T-helper 2 cell treated with Interferon-gamma antibody and Interleukin-4, amounts not matched to agents 5 μg/mL and 100 μg/mL, for 36 hours (primary cell): ENCODE data around the gene ZNF335.
A peak's percentile ranks its signal among the peaks of the same experiment; 100 is the strongest.

Experiments used
- DNase-seq: peaks from one replicate; pipeline ENCODE4 v3.0.0; 2021; ENCODE audit warnings: low spot score
- H3K27ac Mint-ChIP-seq: one replicate; pipeline ENCODE4 v1.8.0; 2021; ENCODE audit warnings: mild to moderate bottlenecking, mixed read lengths
- H3K27me3 Mint-ChIP-seq: one replicate; pipeline ENCODE4 v1.8.0; 2021; ENCODE audit warnings: low read depth, mixed read lengths
- H3K36me3 Mint-ChIP-seq: one replicate; pipeline ENCODE4 v1.8.0; 2021; ENCODE audit warnings: low read depth, mixed read lengths
- H3K4me1 Mint-ChIP-seq: one replicate; pipeline ENCODE4 v1.8.0; 2021; ENCODE audit warnings: low read depth, mixed read lengths
- H3K4me3 Mint-ChIP-seq: one replicate; pipeline ENCODE4 v1.8.0; 2022; ENCODE audit warnings: mild to moderate bottlenecking, moderate library complexity, mixed read lengths
- H3K9me3 Mint-ChIP-seq: one replicate; pipeline ENCODE4 v1.8.0; 2021; ENCODE audit warnings: mixed read lengths

ZNF335 gene, protein sequence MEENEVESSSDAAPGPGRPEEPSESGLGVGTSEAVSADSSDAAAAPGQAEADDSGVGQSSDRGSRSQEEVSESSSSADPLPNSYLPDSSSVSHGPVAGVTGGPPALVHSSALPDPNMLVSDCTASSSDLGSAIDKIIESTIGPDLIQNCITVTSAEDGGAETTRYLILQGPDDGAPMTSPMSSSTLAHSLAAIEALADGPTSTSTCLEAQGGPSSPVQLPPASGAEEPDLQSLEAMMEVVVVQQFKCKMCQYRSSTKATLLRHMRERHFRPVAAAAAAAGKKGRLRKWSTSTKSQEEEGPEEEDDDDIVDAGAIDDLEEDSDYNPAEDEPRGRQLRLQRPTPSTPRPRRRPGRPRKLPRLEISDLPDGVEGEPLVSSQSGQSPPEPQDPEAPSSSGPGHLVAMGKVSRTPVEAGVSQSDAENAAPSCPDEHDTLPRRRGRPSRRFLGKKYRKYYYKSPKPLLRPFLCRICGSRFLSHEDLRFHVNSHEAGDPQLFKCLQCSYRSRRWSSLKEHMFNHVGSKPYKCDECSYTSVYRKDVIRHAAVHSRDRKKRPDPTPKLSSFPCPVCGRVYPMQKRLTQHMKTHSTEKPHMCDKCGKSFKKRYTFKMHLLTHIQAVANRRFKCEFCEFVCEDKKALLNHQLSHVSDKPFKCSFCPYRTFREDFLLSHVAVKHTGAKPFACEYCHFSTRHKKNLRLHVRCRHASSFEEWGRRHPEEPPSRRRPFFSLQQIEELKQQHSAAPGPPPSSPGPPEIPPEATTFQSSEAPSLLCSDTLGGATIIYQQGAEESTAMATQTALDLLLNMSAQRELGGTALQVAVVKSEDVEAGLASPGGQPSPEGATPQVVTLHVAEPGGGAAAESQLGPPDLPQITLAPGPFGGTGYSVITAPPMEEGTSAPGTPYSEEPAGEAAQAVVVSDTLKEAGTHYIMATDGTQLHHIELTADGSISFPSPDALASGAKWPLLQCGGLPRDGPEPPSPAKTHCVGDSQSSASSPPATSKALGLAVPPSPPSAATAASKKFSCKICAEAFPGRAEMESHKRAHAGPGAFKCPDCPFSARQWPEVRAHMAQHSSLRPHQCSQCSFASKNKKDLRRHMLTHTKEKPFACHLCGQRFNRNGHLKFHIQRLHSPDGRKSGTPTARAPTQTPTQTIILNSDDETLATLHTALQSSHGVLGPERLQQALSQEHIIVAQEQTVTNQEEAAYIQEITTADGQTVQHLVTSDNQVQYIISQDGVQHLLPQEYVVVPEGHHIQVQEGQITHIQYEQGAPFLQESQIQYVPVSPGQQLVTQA (N-terminal part only)

DNA sequence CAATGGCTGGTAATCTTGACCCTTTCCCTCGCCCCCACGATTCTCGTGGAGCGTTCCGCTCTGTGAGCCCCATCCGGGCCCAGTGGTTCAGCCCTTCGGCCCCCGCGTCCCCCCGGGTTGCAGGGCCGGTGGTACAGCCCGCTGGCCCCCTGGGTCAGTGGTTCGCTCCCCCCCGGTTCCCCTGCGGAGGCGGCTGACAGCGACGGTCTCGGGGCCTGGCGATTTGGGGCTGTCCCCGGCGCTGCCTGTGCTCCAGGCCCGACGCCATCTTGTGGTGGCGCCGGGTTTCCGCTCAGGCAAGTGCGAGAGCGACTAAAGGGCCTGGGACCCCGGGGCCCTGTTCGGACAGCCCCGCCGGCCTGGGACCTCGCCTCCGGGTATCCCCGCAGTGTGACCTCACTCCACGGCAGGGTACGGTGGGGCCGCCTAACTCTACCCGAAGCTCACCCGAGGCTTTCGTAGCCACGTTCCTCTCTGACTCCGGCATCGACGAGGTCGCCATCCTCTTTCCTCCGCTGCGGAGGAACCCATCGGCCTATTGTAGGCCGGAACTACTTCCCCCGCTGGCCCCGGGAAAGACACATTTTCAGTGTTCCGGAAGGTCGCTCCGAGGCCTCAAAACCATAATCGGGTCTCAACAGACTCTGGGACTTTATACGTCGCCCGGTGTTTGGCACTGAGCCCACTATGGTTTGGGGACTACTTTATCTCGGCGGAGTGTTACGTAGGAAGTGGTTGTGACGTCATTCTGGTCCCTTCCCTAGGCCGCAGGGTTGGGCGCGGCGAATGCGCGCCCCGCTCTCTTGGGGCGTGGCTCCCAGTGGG lies at the start of gene ZNF335:
ZNF335 (minus strand) TSS at position 529 of the 825 bp plus-strand sequence. CDS start 793 bp downstream, outside the sequence.
- no peaks in the 10 kb centered on the region for H3K9me3 Mint-ChIP-seq

GRCh38 chr20:46020555-46020954 lies 48.6 kb upstream of the ZNF335 start:
- no peaks in the 10 kb centered on the region for H3K36me3 Mint-ChIP-seq
- H3K27me3 Mint-ChIP-seq: peaks cover 47% of the 10 kb centered on the region
- DNase-seq: no peak
- peak overlapping the region; percentile 10 for H3K4me3 Mint-ChIP-seq
- peaks cover 19% of the 10 kb centered on the region for H3K4me1 Mint-ChIP-seq
- H3K9me3 Mint-ChIP-seq: no peaks in the 10 kb centered on the region
- no peak overlapping the region for H3K27ac Mint-ChIP-seq

More for the DNA sequence above, at the start of gene ZNF335:
- Mint-ChIP-seq H3K4me1 (peaks cover 16% of the 10 kb centered on the region), H3K4me3 (peak within 1 kb of the TSS; percentile 97), H3K27ac (peak within 1 kb of the TSS; percentile 100), H3K36me3 (peaks cover 16% of the 10 kb centered on the region), H3K27me3 (peaks cover 11% of the 10 kb centered on the region)
- peak; percentile 94 for DNase-seq

GRCh38 chr20:46018611-46019010 lies 46.6 kb upstream of the ZNF335 start:
- no peak overlapping the region for H3K4me3 Mint-ChIP-seq
- DNase-seq: no peak
- H3K27ac Mint-ChIP-seq: no peak overlapping the region
- no peaks in the 10 kb centered on the region for H3K36me3 Mint-ChIP-seq
- H3K4me1 Mint-ChIP-seq: peaks cover 27% of the 10 kb centered on the region
- H3K9me3 Mint-ChIP-seq: no peaks in the 10 kb centered on the region
- H3K27me3 Mint-ChIP-seq: peaks cover 38% of the 10 kb centered on the region

DNA sequence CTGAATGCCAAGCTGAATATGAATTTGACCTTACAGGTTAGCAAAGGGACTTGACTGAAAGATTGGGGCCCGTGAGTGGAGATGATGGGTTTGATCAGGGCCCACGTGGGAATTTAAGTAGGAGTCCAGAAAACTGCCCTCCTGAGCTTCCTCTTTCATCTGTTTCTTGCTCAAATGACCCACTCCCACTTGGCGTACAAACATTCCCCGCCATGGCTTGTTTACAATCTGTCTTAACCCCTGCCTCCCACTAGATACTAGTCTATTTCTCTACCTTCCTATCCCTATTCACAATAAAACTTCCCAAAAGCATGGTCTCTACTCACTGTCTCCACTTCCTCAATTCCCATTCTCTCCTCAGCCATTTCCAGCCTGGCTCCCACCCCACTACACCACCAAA lies 46.1 kb upstream of the ZNF335 start:
- DNase-seq: no peak
- Mint-ChIP-seq H3K9me3 (no peaks in the 10 kb centered on the region), H3K4me1 (peaks cover 25% of the 10 kb centered on the region), H3K36me3 (no peaks in the 10 kb centered on the region), H3K27ac (no peak overlapping the region), H3K4me3 (no peak overlapping the region), H3K27me3 (peaks cover 33% of the 10 kb centered on the region)

DNA sequence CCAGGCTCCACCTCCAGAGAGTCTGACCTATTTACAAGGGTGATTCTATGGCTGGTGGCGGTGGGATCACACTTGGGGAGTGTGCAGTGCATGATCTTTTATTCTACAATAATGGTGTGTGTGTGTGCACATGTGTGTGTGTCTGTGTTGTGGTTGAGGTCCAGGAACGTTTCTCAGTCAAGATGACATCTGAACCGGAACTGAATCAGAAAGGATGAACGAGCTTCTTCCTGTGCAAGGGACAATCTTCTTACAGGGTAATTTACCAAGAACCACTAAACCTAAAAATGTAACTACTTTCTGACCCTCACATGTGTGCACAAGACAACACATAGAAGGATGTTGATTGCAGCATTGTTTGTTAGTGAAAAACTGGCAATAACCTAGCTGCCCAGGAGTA lies 45.3 kb upstream of the ZNF335 start:
- no peaks in the 10 kb centered on the region for H3K36me3 Mint-ChIP-seq
- H3K27ac Mint-ChIP-seq: no peak overlapping the region
- DNase-seq: no peak
- H3K27me3 Mint-ChIP-seq: peaks cover 41% of the 10 kb centered on the region
- H3K9me3 Mint-ChIP-seq: no peaks in the 10 kb centered on the region
- H3K4me3 Mint-ChIP-seq: no peak overlapping the region
- H3K4me1 Mint-ChIP-seq: peaks cover 23% of the 10 kb centered on the region

DNA sequence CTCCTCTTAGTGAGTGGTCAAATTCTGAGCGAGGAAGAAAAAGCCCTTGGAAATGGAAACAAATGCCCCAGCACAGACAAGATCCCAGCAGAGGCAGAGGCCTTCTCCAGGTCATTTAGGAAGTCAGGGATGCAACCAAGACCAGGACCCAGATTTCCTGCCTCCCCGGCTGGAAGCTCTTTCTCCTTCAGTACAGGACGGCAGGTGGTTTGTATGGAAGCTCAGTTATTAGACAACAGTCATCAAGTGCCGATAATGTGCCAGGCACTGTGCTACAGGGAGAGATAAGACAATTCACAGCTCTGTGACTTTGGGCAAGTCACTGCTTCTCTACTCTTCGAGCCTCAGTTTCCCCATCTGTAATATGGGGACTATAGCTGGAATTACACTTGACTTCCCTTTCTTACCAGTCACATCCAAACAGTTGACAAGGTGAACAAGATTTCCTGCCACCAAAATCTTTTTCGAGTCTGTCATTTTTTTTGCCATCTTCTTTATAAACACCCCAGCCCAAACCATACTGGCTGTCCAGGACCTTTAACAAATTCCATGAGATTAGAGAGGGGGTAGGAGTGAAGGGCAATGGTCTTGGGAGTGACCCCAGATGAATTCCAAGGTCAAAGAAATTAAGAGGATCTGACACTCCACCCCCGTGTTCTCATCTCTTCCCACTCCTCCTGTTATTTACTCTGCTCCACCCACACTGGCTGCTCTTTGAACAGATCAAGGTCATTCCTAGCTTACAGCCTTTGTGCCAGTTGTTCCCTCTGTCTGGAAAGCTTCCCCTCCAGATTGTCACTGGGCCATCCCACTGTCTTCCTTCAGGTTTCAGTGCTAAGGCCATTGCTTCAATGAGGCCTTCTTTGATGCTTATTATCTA lies 42.8 kb upstream of the ZNF335 start:
- Mint-ChIP-seq H3K4me3 (peak overlapping the region; percentile 36), H3K36me3 (peaks cover 2% of the 10 kb centered on the region), H3K27me3 (peaks cover 47% of the 10 kb centered on the region), H3K27ac (no peak overlapping the region), H3K9me3 (no peaks in the 10 kb centered on the region), H3K4me1 (peaks cover 29% of the 10 kb centered on the region)
- DNase-seq: no peak

DNA sequence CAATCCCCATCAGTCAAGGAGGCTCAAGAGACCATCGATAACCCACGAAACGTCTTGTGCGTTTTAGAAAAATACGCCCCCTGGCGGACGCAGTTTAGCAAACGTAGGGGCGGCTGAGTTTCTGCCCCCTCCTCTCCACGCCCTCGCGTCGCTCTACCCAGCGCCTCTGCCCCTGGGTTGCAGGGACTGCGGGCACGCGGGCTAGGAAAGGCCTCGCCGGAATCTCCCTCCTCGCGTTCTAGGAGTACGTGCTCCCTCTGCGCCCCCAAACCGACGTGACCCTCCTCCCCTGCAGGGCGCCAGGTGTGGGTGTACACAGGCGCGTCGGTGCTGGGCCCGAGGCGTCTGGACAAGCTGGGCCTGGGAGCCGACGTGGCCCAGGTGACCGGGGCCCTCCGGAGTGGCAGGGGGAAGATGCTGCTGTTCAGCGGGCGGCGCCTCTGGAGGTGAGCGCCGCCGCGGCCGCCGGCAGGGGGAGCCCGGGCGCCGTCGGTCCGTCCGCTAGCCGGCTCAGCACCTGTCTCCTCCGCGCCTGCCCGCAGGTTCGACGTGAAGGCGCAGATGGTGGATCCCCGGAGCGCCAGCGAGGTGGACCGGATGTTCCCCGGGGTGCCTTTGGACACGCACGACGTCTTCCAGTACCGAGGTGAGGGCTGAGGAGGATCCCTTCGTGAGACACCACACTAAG lies 42.0 kb upstream of the ZNF335 start:
- peaks cover 2% of the 10 kb centered on the region for H3K36me3 Mint-ChIP-seq
- peak; percentile 50 for DNase-seq
- H3K4me1 Mint-ChIP-seq: peaks cover 37% of the 10 kb centered on the region
- H3K27ac Mint-ChIP-seq: no peak overlapping the region
- H3K9me3 Mint-ChIP-seq: no peaks in the 10 kb centered on the region
- peak overlapping the region; percentile 48 for H3K4me3 Mint-ChIP-seq
- peaks cover 54% of the 10 kb centered on the region for H3K27me3 Mint-ChIP-seq

GRCh38 chr20:46013322-46013828 lies 41.4 kb upstream of the ZNF335 start:
- peaks cover 53% of the 10 kb centered on the region for H3K27me3 Mint-ChIP-seq
- H3K9me3 Mint-ChIP-seq: no peaks in the 10 kb centered on the region

DNA sequence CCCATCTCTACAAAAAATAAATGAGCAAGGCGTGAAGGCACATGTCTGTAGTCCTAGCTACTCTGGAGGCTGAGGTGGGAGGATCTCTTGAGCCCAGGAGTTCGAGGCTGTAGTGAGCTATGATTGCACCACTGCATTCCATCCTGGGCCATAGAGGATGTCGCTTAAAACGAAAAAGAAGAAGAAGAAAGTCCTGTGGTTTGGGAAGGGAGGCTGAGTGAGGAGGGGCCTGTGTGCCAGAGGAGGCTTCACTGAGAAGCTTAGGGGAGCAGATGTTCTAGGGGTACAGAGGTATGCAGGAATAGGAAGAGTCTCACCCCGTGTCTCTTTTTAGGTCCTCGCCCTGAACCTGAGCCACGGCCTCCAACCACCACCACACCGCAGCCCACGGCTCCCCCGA lies 40.9 kb upstream of the ZNF335 start:
- Mint-ChIP-seq H3K27me3 (peaks cover 54% of the 10 kb centered on the region), H3K9me3 (no peaks in the 10 kb centered on the region), H3K27ac (no peak overlapping the region), H3K4me1 (peaks cover 43% of the 10 kb centered on the region), H3K36me3 (peaks cover 2% of the 10 kb centered on the region), H3K4me3 (peak overlapping the region; percentile 21)
- DNase-seq: no peak

More at GRCh38 chr20:46013322-46013828, 41.4 kb upstream of the ZNF335 start:
- Mint-ChIP-seq H3K36me3 (peaks cover 2% of the 10 kb centered on the region), H3K4me3 (peak overlapping the region; percentile 27), H3K4me1 (peaks cover 39% of the 10 kb centered on the region), H3K27ac (no peak overlapping the region)
- DNase-seq: no peak

GRCh38 chr20:46011631-46012482 lies 39.9 kb upstream of the ZNF335 start:
- Mint-ChIP-seq H3K27me3 (peaks cover 55% of the 10 kb centered on the region), H3K27ac (peak overlapping the region; percentile 39), H3K9me3 (no peaks in the 10 kb centered on the region), H3K36me3 (peaks cover 2% of the 10 kb centered on the region), H3K4me3 (peak overlapping the region; percentile 71), H3K4me1 (peaks cover 44% of the 10 kb centered on the region)
- DNase-seq: peak; percentile 28
